SK-N-SH (cell line): ENCODE results near the gene TP73. TPM values are rescaled to one million over a fixed set of nuclear protein-coding genes. Genes with fewer than 3 reads are reported as not detected.

Source experiments
- CTCF ChIA-PET: fragments of 300-600, 350-600 bp; formaldehyde crosslinking; extraction: SDS; loops from one replicate; lab custom pipeline; 2021; lab: Yijun Ruan, JAX
- POLR2A ChIA-PET: fragments of 350-600 bp; sonication (Branson Sonifier 250); formaldehyde crosslinking; extraction: SDS; loops from one replicate; lab custom pipeline; 2020; ENCODE audit warnings: antibody characterized with exemption, inconsistent platforms; lab: Yijun Ruan, JAX
- DNase-seq: peaks from one replicate; pipeline ENCODE4 v3.0.0; 2012
- H2AFZ ChIP-seq: fragments of 200-600 bp; sonication (generic); 2 replicates; pipeline ENCODE4 v1.8.1; 2016; ENCODE audit warnings: antibody characterized with exemption, mild to moderate bottlenecking, low read depth
- H3F3A ChIP-seq: fragments of 200-600 bp; sonication (generic); replicated peaks from 2 replicates; pipeline ENCODE3; 2016; ENCODE audit warnings: antibody characterized with exemption, mild to moderate bottlenecking; ENCODE audit not compliant: insufficient read depth
- H3K27ac ChIP-seq, 2 experiments: fragments of 200-500 bp in 1 of 2; fragments of 200-600 bp in 1 of 2; sonication (Bioruptor generic) in 1 of 2; sonication (generic), shearing (Covaris generic) in 1 of 2; 2 replicates each; pipeline versions ENCODE4 v1.5.1 to v1.6.1; 2014 to 2016; ENCODE audit warnings: low read depth in 2 of 2, inconsistent platforms in 1 of 2, low read length in 1 of 2, mild to moderate bottlenecking in 1 of 2, mixed read lengths in 1 of 2
- H3K27me3 ChIP-seq: fragments of 200-600 bp; sonication (generic), shearing (Covaris generic); 2 replicates; pipeline ENCODE4 v1.6.1; 2016; ENCODE audit warnings: mixed run types; ENCODE audit not compliant: insufficient read depth
- H3K36me3 ChIP-seq, 2 experiments: fragments of 200-500 bp in 1 of 2; fragments of 200-600 bp in 1 of 2; sonication (Bioruptor generic) in 1 of 2; sonication (generic) in 1 of 2; replicated peaks in 1 of 2; 2 replicates each; pipeline versions ENCODE3 to v1.5.1; 2014 to 2016; ENCODE audit warnings: low read length in 1 of 2, mild to moderate bottlenecking in 1 of 2; ENCODE audit not compliant: insufficient read depth in 2 of 2, control insufficient read depth in 1 of 2
- H3K4me1 ChIP-seq, 2 experiments: fragments of 200-500 bp in 1 of 2; fragments of 200-600 bp in 1 of 2; sonication (Bioruptor generic) in 1 of 2; sonication (generic), shearing (Covaris generic) in 1 of 2; 2 replicates each; pipeline versions ENCODE4 v1.5.1 to v1.6.1; 2014 to 2016; ENCODE audit warnings: low read depth in 1 of 2, low read length in 1 of 2, mixed run types in 1 of 2; ENCODE audit not compliant: insufficient read depth in 2 of 2, control insufficient read depth in 1 of 2
- H3K4me2 ChIP-seq: fragments of 200-600 bp; sonication (generic), shearing (Covaris generic); 2 replicates; pipeline ENCODE4 v1.6.1; 2017; ENCODE audit warnings: mixed run types
- H3K4me3 ChIP-seq, 2 experiments: fragments of 200-500 bp in 1 of 2; fragments of 200-600 bp in 1 of 2; sonication (Bioruptor generic) in 1 of 2; sonication (generic), shearing (Covaris generic) in 1 of 2; 2 replicates each; pipeline versions ENCODE4 v1.5.1 to v1.8.1; 2014 to 2016; ENCODE audit warnings: low read depth in 2 of 2, inconsistent platforms in 1 of 2, low read length in 1 of 2, mild to moderate bottlenecking in 1 of 2, mixed read lengths in 1 of 2, moderate library complexity in 1 of 2
- H3K79me2 ChIP-seq: fragments of 200-600 bp; sonication (generic); 2 replicates; pipeline ENCODE4 v1.8.1; 2017; ENCODE audit warnings: mild to moderate bottlenecking; ENCODE audit not compliant: insufficient read depth
- H3K9ac ChIP-seq: fragments of 200-600 bp; sonication (generic); 2 replicates; pipeline ENCODE4 v1.6.1; 2017; ENCODE audit warnings: mixed run types
- H3K9me2 ChIP-seq: fragments of 200-600 bp; sonication (generic); 2 replicates; pipeline ENCODE4 v1.6.1; 2017; ENCODE audit warnings: mixed run types
- H3K9me3 ChIP-seq: fragments of 200-600 bp; sonication (generic); 2 replicates; pipeline ENCODE4 v1.6.1; 2017; ENCODE audit warnings: mixed run types, mild to moderate bottlenecking, moderate library complexity
- H4K20me1 ChIP-seq: fragments of 200-600 bp; sonication (generic); 2 replicates; pipeline ENCODE4 v1.6.1; 2017; ENCODE audit warnings: mild to moderate bottlenecking, mixed run types; ENCODE audit not compliant: insufficient read depth
- MEF2A ChIP-seq: IDR thresholded peaks from 2 replicates; pipeline ENCODE4 v1.4.0; 2012; ENCODE audit warnings: low read depth, borderline replicate concordance
- POLR2AphosphoS5 ChIP-seq: IDR thresholded peaks from 2 replicates; pipeline ENCODE4 v1.6.1; 2012; ENCODE audit warnings: low read depth, low read length
- RAD21 ChIP-seq: IDR thresholded peaks from 2 replicates; pipeline ENCODE4 v1.6.1; 2012; ENCODE audit warnings: mild to moderate bottlenecking, low read length
- RFX5 ChIP-seq: IDR thresholded peaks from 2 replicates; pipeline ENCODE4 v1.6.1; 2012; ENCODE audit warnings: mild to moderate bottlenecking, improper control_type of control experiment, low read length
- SIN3A ChIP-seq: IDR thresholded peaks from 2 replicates; pipeline ENCODE4 v1.6.1; 2012; ENCODE audit warnings: low read depth, mild to moderate bottlenecking, low read length, moderate library complexity, borderline replicate concordance
- SMC3 ChIP-seq: IDR thresholded peaks from 2 replicates; pipeline ENCODE4 v1.6.1; 2012; ENCODE audit warnings: low read depth, low read length, improper control_type of control experiment
- TAF1 ChIP-seq: IDR thresholded peaks from 2 replicates; pipeline ENCODE4 v1.6.1; 2012; ENCODE audit warnings: low read depth, mild to moderate bottlenecking, low read length, moderate library complexity, borderline replicate concordance
- TCF12 ChIP-seq: IDR thresholded peaks from 2 replicates; pipeline ENCODE4 v1.4.0; 2012
- WGBS: methylation state at CpG from one replicate; pipeline ENCODE4 v1.1.6; 2017; ENCODE audit warnings: low lambda C conversion rate; 5-methylcytosine and 5-hydroxymethylcytosine counted together
- polyA plus RNA-seq, 3 experiments: library from polyadenylated mRNA; depleted of rRNA; stranded (reverse); fragments of >200 nt; gene quantifications; 2 replicates each; pipeline ENCODE4 v1.2.3, GENCODE V29; 2012
- TF ChIP-seq, protein P1 (sequence below): IDR thresholded peaks from 2 replicates; pipeline ENCODE4 v1.6.1; 2012; ENCODE audit warnings: mild to moderate bottlenecking, low read depth, low read length, moderate library complexity
- TF ChIP-seq, protein P2 (sequence below): IDR thresholded peaks from 2 replicates; pipeline ENCODE4 v1.4.0; 2012; ENCODE audit warnings: low read depth
- TF ChIP-seq, protein P3 (sequence below): IDR thresholded peaks from 2 replicates; pipeline ENCODE4 v1.4.0; 2012; ENCODE audit warnings: low read depth, borderline replicate concordance

TP73 gene
- polyA plus RNA-seq, 1 of the 3 experiments (the other 2 are of a cell fraction): 0.64 TPM

DNA sequence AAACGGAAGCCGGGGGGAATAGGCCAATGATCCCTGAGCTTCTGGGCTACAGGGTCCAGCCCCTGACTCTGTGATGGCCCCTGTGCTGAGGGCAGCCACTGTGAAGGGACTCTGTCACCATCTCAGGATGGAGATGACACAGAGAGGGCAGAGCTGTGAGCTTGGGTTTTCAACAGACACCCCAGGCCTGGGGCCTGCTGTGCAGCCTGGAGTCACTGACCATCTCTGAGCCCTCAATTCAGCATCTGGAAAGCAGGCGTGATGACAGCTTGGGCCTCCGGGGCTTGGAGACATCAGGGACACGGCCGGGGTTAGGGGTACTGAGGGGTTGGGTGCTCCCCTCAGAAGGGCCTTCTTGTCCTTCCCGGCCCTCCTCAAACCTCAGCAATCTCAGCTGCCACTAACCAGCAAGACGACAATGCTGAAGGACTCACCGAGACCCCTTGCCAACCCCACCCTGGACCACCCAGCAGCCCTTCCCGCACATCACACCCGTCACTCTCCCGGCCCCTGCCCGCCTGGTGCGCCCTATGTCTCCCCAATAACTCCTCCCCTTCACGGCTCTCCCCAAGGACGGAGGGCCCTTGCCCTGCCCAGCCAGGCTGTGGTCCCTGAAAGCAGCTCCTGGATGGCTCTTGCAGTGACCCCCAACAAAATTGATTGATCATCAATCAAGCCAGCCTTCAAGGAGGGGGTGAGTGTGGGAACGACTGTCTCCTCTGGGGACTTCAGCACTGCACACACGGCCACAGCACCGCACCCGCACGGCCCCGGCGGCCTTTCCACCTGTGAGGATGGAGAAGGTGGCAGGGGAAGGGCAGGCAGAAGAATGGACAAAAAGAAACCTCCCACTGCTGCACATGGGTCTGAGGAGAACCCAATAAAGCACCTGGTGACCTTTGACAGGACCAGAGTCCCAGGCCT, 45.3 kb upstream of the TP73 start (continued):
- TF ChIP-seq, protein P1, sequence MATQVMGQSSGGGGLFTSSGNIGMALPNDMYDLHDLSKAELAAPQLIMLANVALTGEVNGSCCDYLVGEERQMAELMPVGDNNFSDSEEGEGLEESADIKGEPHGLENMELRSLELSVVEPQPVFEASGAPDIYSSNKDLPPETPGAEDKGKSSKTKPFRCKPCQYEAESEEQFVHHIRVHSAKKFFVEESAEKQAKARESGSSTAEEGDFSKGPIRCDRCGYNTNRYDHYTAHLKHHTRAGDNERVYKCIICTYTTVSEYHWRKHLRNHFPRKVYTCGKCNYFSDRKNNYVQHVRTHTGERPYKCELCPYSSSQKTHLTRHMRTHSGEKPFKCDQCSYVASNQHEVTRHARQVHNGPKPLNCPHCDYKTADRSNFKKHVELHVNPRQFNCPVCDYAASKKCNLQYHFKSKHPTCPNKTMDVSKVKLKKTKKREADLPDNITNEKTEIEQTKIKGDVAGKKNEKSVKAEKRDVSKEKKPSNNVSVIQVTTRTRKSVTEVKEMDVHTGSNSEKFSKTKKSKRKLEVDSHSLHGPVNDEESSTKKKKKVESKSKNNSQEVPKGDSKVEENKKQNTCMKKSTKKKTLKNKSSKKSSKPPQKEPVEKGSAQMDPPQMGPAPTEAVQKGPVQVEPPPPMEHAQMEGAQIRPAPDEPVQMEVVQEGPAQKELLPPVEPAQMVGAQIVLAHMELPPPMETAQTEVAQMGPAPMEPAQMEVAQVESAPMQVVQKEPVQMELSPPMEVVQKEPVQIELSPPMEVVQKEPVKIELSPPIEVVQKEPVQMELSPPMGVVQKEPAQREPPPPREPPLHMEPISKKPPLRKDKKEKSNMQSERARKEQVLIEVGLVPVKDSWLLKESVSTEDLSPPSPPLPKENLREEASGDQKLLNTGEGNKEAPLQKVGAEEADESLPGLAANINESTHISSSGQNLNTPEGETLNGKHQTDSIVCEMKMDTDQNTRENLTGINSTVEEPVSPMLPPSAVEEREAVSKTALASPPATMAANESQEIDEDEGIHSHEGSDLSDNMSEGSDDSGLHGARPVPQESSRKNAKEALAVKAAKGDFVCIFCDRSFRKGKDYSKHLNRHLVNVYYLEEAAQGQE: no peak

DNA sequence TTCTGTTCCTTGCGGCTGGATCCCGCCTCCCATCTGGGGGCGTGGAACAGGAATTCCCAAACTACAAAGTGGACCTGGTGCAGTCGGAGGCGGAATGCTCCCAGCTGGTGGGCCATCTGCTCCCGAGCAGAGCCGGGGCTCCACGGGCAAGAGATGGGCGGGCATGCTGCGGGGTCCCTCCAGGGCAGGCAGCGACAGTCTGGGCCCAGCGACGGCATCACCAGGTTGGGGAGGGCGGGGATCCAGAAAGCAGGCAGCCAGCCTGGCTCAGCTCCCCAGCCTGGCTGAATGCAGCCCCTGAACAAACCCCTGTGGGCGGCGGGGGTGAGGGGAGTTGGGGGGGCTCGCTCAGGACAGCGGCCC, 44.6 kb upstream of the TP73 start:
- WGBS: 90% methylated on average over 6 of the region's 18 CpGs
- Histone ChIP-seq H3K9ac (no peak overlapping the region), H4K20me1 (no peaks in the 10 kb centered on the region), H3K9me3 (no peaks in the 10 kb centered on the region), H3K36me3 (no peaks in the 10 kb centered on the region), H3K4me3 (no peak overlapping the region), H3K79me2 (no peaks in the 10 kb centered on the region), H3K9me2 (no peaks in the 10 kb centered on the region), H2AFZ (no peak overlapping the region), H3F3A (no peaks in the 10 kb centered on the region), H3K4me2 (no peak overlapping the region), H3K27ac (no peak overlapping the region), H3K27me3 (no peaks in the 10 kb centered on the region), H3K4me1 (peaks cover 0 to 38% of the 10 kb centered on the region in 2 experiments; a peak in 1 of 4 replicates)
- no peak for DNase-seq
- CTCF ChIA-PET: interaction anchor here (0.6 to 3.6 kb wide), 8 partner anchors 9 to 155 kb away, joined by 3 to 21 read pairs (median 7); no protein-coding TSS in a partner anchor
- POLR2A ChIA-PET: no interaction called here
- TF ChIP-seq RAD21 (no peak), RFX5 (no peak), SIN3A (no peak), SMC3 (no peak), POLR2AphosphoS5 (no peak)
- TF ChIP-seq, protein P2, sequence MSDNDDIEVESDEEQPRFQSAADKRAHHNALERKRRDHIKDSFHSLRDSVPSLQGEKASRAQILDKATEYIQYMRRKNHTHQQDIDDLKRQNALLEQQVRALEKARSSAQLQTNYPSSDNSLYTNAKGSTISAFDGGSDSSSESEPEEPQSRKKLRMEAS: no peak

DNA sequence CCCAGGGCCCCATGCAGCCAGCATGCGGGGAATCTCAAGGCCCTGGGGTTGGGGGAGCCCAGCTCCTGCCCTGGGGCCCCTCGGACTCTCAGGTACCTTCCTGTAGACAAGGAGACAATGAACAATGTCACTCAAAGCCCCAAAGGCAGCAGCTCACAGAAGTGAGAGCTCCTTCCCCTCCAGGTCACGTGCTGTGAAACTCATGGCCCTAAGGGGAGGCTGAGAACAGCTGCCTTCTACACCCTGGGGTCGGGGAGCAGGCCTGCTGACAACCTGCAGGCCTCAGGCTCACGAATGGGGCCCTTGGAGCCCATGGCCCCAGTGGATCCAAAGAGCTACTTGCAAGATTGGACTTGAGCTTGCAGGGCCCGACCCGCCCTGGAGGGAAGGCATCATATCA, 44.2 kb upstream of the TP73 start:
- H3K27ac ChIP-seq: no peak overlapping the region
- H3K9me2 ChIP-seq: no peaks in the 10 kb centered on the region
- TF ChIP-seq MEF2A (no peak), TCF12 (no peak), POLR2AphosphoS5 (no peak), TAF1 (no peak)
- TF ChIP-seq, protein P3, sequence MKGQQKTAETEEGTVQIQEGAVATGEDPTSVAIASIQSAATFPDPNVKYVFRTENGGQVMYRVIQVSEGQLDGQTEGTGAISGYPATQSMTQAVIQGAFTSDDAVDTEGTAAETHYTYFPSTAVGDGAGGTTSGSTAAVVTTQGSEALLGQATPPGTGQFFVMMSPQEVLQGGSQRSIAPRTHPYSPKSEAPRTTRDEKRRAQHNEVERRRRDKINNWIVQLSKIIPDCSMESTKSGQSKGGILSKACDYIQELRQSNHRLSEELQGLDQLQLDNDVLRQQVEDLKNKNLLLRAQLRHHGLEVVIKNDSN: no peak
- H3K4me2 ChIP-seq: no peak overlapping the region
- H3K4me1 ChIP-seq: peaks cover 0 to 38% of the 10 kb centered on the region in 2 experiments; a peak in 2 of 4 replicates
- H3K9me3 ChIP-seq: no peaks in the 10 kb centered on the region
- no peak for DNase-seq
- H2AFZ ChIP-seq: no peak overlapping the region
- no peak overlapping the region for H3K9ac ChIP-seq
- no peaks in the 10 kb centered on the region for H3K36me3 ChIP-seq
- CTCF ChIA-PET: interaction anchor here (0.6 to 4.0 kb wide), 10 partner anchors 9 to 155 kb away, joined by 3 to 21 read pairs (median 8); no protein-coding TSS in a partner anchor
- no peaks in the 10 kb centered on the region for H3F3A ChIP-seq
- WGBS: no CpG with 5 or more reads among the region's 7 CpGs
- H3K4me3 ChIP-seq: no peak overlapping the region
- H3K27me3 ChIP-seq: no peaks in the 10 kb centered on the region
- H4K20me1 ChIP-seq: no peaks in the 10 kb centered on the region
- POLR2A ChIA-PET: no interaction called here
- no peaks in the 10 kb centered on the region for H3K79me2 ChIP-seq
